Astrocyte (in vitro differentiated cells and primary cell): ENCODE measurements around the gene ATP1B1.

Source experiments
- EZH2 ChIP-seq: IDR thresholded peaks from 2 replicates; pipeline ENCODE4 v1.6.1; 2012; ENCODE audit warnings: mild to moderate bottlenecking, low read length, inconsistent platforms; ENCODE audit not compliant: insufficient read depth
- TF ChIP-seq, protein P1 (sequence below): IDR thresholded peaks from 2 replicates; pipeline ENCODE4 v1.5.1; 2011; ENCODE audit warnings: low read depth, mild to moderate bottlenecking, inconsistent platforms, low read length, moderate library complexity; ENCODE audit not compliant: insufficient read depth

- TF ChIP-seq, protein P1, sequence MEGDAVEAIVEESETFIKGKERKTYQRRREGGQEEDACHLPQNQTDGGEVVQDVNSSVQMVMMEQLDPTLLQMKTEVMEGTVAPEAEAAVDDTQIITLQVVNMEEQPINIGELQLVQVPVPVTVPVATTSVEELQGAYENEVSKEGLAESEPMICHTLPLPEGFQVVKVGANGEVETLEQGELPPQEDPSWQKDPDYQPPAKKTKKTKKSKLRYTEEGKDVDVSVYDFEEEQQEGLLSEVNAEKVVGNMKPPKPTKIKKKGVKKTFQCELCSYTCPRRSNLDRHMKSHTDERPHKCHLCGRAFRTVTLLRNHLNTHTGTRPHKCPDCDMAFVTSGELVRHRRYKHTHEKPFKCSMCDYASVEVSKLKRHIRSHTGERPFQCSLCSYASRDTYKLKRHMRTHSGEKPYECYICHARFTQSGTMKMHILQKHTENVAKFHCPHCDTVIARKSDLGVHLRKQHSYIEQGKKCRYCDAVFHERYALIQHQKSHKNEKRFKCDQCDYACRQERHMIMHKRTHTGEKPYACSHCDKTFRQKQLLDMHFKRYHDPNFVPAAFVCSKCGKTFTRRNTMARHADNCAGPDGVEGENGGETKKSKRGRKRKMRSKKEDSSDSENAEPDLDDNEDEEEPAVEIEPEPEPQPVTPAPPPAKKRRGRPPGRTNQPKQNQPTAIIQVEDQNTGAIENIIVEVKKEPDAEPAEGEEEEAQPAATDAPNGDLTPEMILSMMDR = no peak
- TF ChIP-seq EZH2 = no peak
Measured at GRCh38 chr1:169085911-169086310, 20.6 kb upstream of the ATP1B1 start.
